Measurements from ENCODE around the gene BCAR1. TPM values are rescaled to one million over a fixed set of nuclear protein-coding genes. Genes with fewer than 3 reads are reported as not detected.

The BCAR1 gene
- total and polyA plus RNA-seq, 2 of the 13 experiments (the other 11 are each of a cell fraction or from before 2014, with no cell fraction given): 48.1 to 51.7 TPM

- TF ChIP-seq CREM (IDR thresholded peaks at IDR 0.05) (no peak), CREM (CRISPR knock-in tag; IDR thresholded peaks at IDR 0.05) (no peak), RFXANK (CRISPR knock-in tag; IDR thresholded peaks at IDR 0.05) (no peak), FOXO1 (CRISPR knock-in tag; IDR thresholded peaks at IDR 0.05) (peak; percentile 17; the same call in 1 of the 2 replicates), BHLHE40 (IDR thresholded peaks at IDR 0.05; ENCODE audit: low read length) (peak; percentile 86), ELF1 (CRISPR knock-in tag; IDR thresholded peaks at IDR 0.05) (peak; percentile 70), MXD3 (CRISPR knock-in tag; IDR thresholded peaks at IDR 0.05) (peak; percentile 56; the same call in 1 of the 2 replicates), PHF8 (CRISPR knock-in tag; IDR thresholded peaks at IDR 0.05) (peak; percentile 53; the same call in 1 of the 2 replicates), SNAPC4 (CRISPR knock-in tag; IDR thresholded peaks at IDR 0.05) (peak; percentile 88; the same call in 1 of the 2 replicates), GTF3A (CRISPR knock-in tag; conservative IDR thresholded peaks at IDR 0.05) (peak; percentile 75; the same call in 1 of the 2 replicates), ZNF75D (CRISPR knock-in tag; IDR thresholded peaks at IDR 0.05; ENCODE audit: borderline replicate concordance) (no peak), ZBTB46 (CRISPR knock-in tag; IDR thresholded peaks at IDR 0.05; ENCODE audit: borderline replicate concordance) (0 out of 2 replicates have a peak, but pooled peaks have one; percentile 53), ZNF33B (CRISPR knock-in tag; IDR thresholded peaks at IDR 0.05) (no peak), ZNF646 (CRISPR knock-in tag; IDR thresholded peaks at IDR 0.05) (no peak), NFKB2 (CRISPR knock-in tag; IDR thresholded peaks at IDR 0.05; ENCODE audit: borderline replicate concordance) (peak; percentile 82; the same call in 1 of the 2 replicates), ZNF546 (CRISPR knock-in tag; conservative IDR thresholded peaks at IDR 0.05) (no peak)
These were observed 10.8 kb upstream of the BCAR1 start (continued) for GRCh38 chr16:75262104-75262799.

Measured in HepG2 (cell line).